K562 (cell line): ENCODE results near the gene AJUBA. TPM values are rescaled to one million over a fixed set of nuclear protein-coding genes. Genes with fewer than 3 reads are reported as not detected.

Experiments
- ATAC-seq: fragments of 200-7000 bp; cut with Tn5 transposase; 3 replicates; pipeline ENCODE4 v1.9.1; 2020; ENCODE audit warnings: moderate library complexity
- BruUV-seq: library from RNA; stranded (reverse); fragments of 400-500 nt; replicated peaks from 2 replicates; lab custom pipeline; 2021; lab: Mats Ljungman, UMichigan
- CTCF ChIA-PET: fragments of 300-600 bp; formaldehyde crosslinking; extraction: SDS; loops from one replicate; lab custom pipeline; 2021; ENCODE audit warnings: low intra/inter-chr PET ratio; lab: Yijun Ruan, JAX
- POLR2A ChIA-PET: fragments of 300-600, 350-650 bp; sonication (Branson Sonifier 250); formaldehyde crosslinking; extraction: SDS; loops from one replicate; lab custom pipeline; 2021; ENCODE audit warnings: antibody characterized with exemption, inconsistent platforms; lab: Yijun Ruan, JAX
- DNase-seq, 4 experiments: peaks; one replicate each; pipeline versions ENCODE4 v3.0.0 to v3.0.0-alpha.2; 2011 to 2018; ENCODE audit warnings: low spot score in 3 of 4, mixed read lengths in 3 of 4; ENCODE audit errors: extremely low read depth in 1 of 4
- FAIRE-seq: peaks from 2 replicates; lab custom pipeline; 2011; peaks lifted over from hg19 to GRCh38; lab: Jason Lieb, UNC
- H2AFZ ChIP-seq: 2 replicates; pipeline ENCODE4 v1.6.0; 2011; ENCODE audit warnings: low read depth, low read length, control low read depth, inconsistent platforms
- H3K27ac ChIP-seq: fragments of 200-600 bp; 3 replicates; pipeline ENCODE4 v1.8.0; 2011; ENCODE audit warnings: low read depth, mild to moderate bottlenecking, control low read depth, inconsistent platforms, low read length, moderate library complexity, mixed read lengths; ENCODE audit errors: extremely low read depth
- H3K27me3 ChIP-seq, 2 experiments: fragments of 300-600 bp in 1 of 2; 2 replicates in 1 of 2; 3 replicates in 1 of 2; pipeline versions ENCODE4 v1.6.0 to v1.8.0; 2011; ENCODE audit warnings: inconsistent platforms in 2 of 2, low read length in 2 of 2, mild to moderate bottlenecking in 1 of 2, mixed read lengths in 1 of 2, moderate library complexity in 1 of 2; ENCODE audit not compliant: control insufficient read depth in 2 of 2, insufficient read depth in 2 of 2
- H3K36me3 ChIP-seq: fragments of 300-600 bp; 3 replicates; pipeline ENCODE4 v1.8.0; 2011; ENCODE audit warnings: mild to moderate bottlenecking, low read length, inconsistent platforms; ENCODE audit not compliant: control insufficient read depth, insufficient read depth
- H3K4me1 ChIP-seq, 2 experiments: fragments of 200-600 bp in 1 of 2; replicated peaks in 1 of 2; 2 replicates in 1 of 2; 3 replicates in 1 of 2; pipeline versions ENCODE4 v1.5.1 to v1.8.0; 2011; ENCODE audit warnings: inconsistent platforms in 2 of 2, low read length in 2 of 2, mild to moderate bottlenecking in 1 of 2, mixed read lengths in 1 of 2, moderate library complexity in 1 of 2; ENCODE audit not compliant: control insufficient read depth in 2 of 2, insufficient read depth in 2 of 2
- H3K4me2 ChIP-seq: 2 replicates; pipeline ENCODE4 v1.6.1; 2011; ENCODE audit warnings: low read length, control low read depth, inconsistent platforms, mixed read lengths; ENCODE audit not compliant: insufficient read depth
- H3K4me3 ChIP-seq: fragments of 200-600 bp; sonication (generic), shearing (Covaris generic); 2 replicates; pipeline ENCODE4 v1.5.1; 2016; ENCODE audit warnings: control low read depth, inconsistent platforms
- H3K79me2 ChIP-seq: fragments of 200-600 bp; 3 replicates; pipeline ENCODE4 v1.8.0; 2011; ENCODE audit warnings: low read length, inconsistent platforms; ENCODE audit not compliant: control insufficient read depth, insufficient read depth
- H3K9ac ChIP-seq, 2 experiments: 2 replicates each; pipeline versions ENCODE4 v1.6.0 to v1.6.1; 2011; ENCODE audit warnings: low read depth in 2 of 2, low read length in 2 of 2, control low read depth in 1 of 2, inconsistent platforms in 1 of 2, mild to moderate bottlenecking in 1 of 2, mixed read lengths in 1 of 2; ENCODE audit not compliant: insufficient read depth in 1 of 2
- H3K9me1 ChIP-seq: one replicate; pipeline ENCODE4 v1.6.0; 2011; ENCODE audit warnings: inconsistent platforms, mild to moderate bottlenecking, low read length, moderate library complexity; ENCODE audit not compliant: control insufficient read depth, insufficient read depth
- H3K9me3 ChIP-seq: replicated peaks from 2 replicates; pipeline ENCODE4 v1.5.1; 2011; ENCODE audit warnings: low read depth, low read length, inconsistent platforms; ENCODE audit not compliant: control insufficient read depth, insufficient read depth
- H4K20me1 ChIP-seq: replicated peaks from 2 replicates; pipeline ENCODE4 v1.6.1; 2011; ENCODE audit warnings: low read length, inconsistent platforms, mixed read lengths; ENCODE audit not compliant: control insufficient read depth, insufficient read depth
- ARID3B ChIP-seq: fragments of 250-450 bp; sonication (Bioruptor Pico); IDR thresholded peaks from 2 replicates; pipeline ENCODE4 v1.4.0; 2020; ENCODE audit warnings: borderline replicate concordance
- CBFA2T3 ChIP-seq: fragments of 450-650 bp; IDR thresholded peaks from 2 replicates; pipeline ENCODE4 v1.6.1; 2017
- CBX1 ChIP-seq: sonication (generic); IDR thresholded peaks from 2 replicates; pipeline ENCODE4 v1.6.1; 2016; ENCODE audit warnings: antibody characterized with exemption, low read depth, mild to moderate bottlenecking
- CUX1 ChIP-seq: fragments of 200-800 bp; sonication (Bioruptor generic); IDR thresholded peaks from 2 replicates; pipeline ENCODE4 v1.6.1; 2016; ENCODE audit warnings: missing genetic modification characterization, missing compliant biosample characterization
- HEY1 ChIP-seq: fragments of 250-450 bp; sonication (Bioruptor Pico); IDR thresholded peaks from 2 replicates; pipeline ENCODE4 v1.5.0; 2020; ENCODE audit warnings: mild to moderate bottlenecking, moderate library complexity, borderline replicate concordance
- MTA2 ChIP-seq: fragments of 450-650 bp; IDR thresholded peaks from 2 replicates; pipeline ENCODE4 v1.6.1; 2016; ENCODE audit warnings: low read depth
- NCOR1 ChIP-seq: fragments of 450-650 bp; IDR thresholded peaks from 2 replicates; pipeline ENCODE4 v1.6.1; 2016; ENCODE audit warnings: mild to moderate bottlenecking, moderate library complexity
- NR2C2 ChIP-seq, 2 experiments: fragments of 200-800 bp in 1 of 2; sonication (Bioruptor generic) in 1 of 2; sonication (generic) in 1 of 2; formaldehyde crosslinking in 1 of 2; IDR thresholded peaks; 2 replicates each; pipeline versions ENCODE4 v1.6.1 to v1.8.0; 2016 to 2022; ENCODE audit warnings: mild to moderate bottlenecking in 1 of 2, missing compliant biosample characterization in 1 of 2, missing genetic modification characterization in 1 of 2, missing genetic modification reagents in 1 of 2
- RAD21 ChIP-seq, 2 experiments: fragments of 250-450 bp in 1 of 2; fragments of 450-650 bp in 1 of 2; sonication (Bioruptor Pico) in 1 of 2; formaldehyde crosslinking in 1 of 2; IDR thresholded peaks in 1 of 2; conservative IDR thresholded peaks in 1 of 2; 2 replicates each; pipeline versions ENCODE4 v1.4.0 to v1.8.0; 2020 to 2022; ENCODE audit warnings: mild to moderate bottlenecking in 2 of 2, moderate library complexity in 1 of 2
- RNF2 ChIP-seq: sonication (generic); IDR thresholded peaks from 2 replicates; pipeline ENCODE4 v1.6.1; 2016
- SAFB2 ChIP-seq: fragments of 200-400 bp; formaldehyde crosslinking; IDR thresholded peaks from 2 replicates; pipeline ENCODE4 v1.6.1; 2018; ENCODE audit warnings: borderline replicate concordance, low read length, low read depth, moderate library complexity; ENCODE audit not compliant: severe bottlenecking
- SMAD4 ChIP-seq: fragments of 250-450 bp; sonication (Bioruptor Pico); conservative IDR thresholded peaks from 2 replicates; pipeline ENCODE4 v1.8.0; 2021; ENCODE audit warnings: inconsistent platforms, mild to moderate bottlenecking, moderate library complexity
- SMARCA4 ChIP-seq: fragments of 450-650 bp; IDR thresholded peaks from 2 replicates; pipeline ENCODE4 v1.6.1; 2016
- SMARCE1 ChIP-seq: fragments of 450-650 bp; IDR thresholded peaks from 2 replicates; pipeline ENCODE4 v1.7.1; 2016; ENCODE audit warnings: mild to moderate bottlenecking
- TAF1 ChIP-seq: IDR thresholded peaks from 2 replicates; pipeline ENCODE4 v1.6.1; 2011; ENCODE audit warnings: mild to moderate bottlenecking, low read length, moderate library complexity; ENCODE audit not compliant: insufficient read depth, control insufficient read depth, severe bottlenecking; ENCODE audit errors: extremely low read depth
- TAL1 ChIP-seq: fragments of 450-650 bp; IDR thresholded peaks from 2 replicates; pipeline ENCODE4 v1.6.1; 2016; ENCODE audit warnings: mild to moderate bottlenecking
- ZBTB1 ChIP-seq: sonication (generic); formaldehyde crosslinking; IDR thresholded peaks from 2 replicates; pipeline ENCODE4 v1.8.1; 2023; ENCODE audit warnings: missing genetic modification reagents, low read depth, mild to moderate bottlenecking, borderline replicate concordance
- ZNF311 ChIP-seq: fragments of 250-450 bp; sonication (Bioruptor Pico); IDR thresholded peaks from 2 replicates; pipeline ENCODE4 v1.4.0; 2020; ENCODE audit warnings: mild to moderate bottlenecking, moderate library complexity
- in situ Hi-C: fragments of 300-500 bp; cut with MboI; formaldehyde crosslinking; loops from 4 replicates; pipeline ENCODE4 v1.15.0; 2018; ENCODE audit warnings: inconsistent platforms, mixed read lengths
- intact Hi-C: fragments of 100-400 bp; cut with micrococcal nuclease; formaldehyde crosslinking; loops from 2 replicates; pipeline ENCODE4 v1.14.2; 2022
- polyA plus RNA-seq, 8 experiments: library from polyadenylated mRNA; depleted of rRNA in 4 of 8; stranded (reverse) in 5 of 8; unstranded in 3 of 8; fragments of >200 nt; fragmentation: Nextera tagmentation in 2 of 8; fragmentation: Illumina TruSeq in 1 of 8; extraction: Ambion mirVana in 2 of 8; extraction: Trizol in 1 of 8; gene quantifications; 2 replicates each; pipeline versions ENCODE4 v1.2.1 to v1.2.3, GENCODE V29; 2011 to 2014; ENCODE audit warnings: inconsistent platforms in 1 of 8, missing spikeins in 1 of 8
- total RNA-seq, 7 experiments: library from RNA; depleted of rRNA in 6 of 7; stranded (reverse); fragments of >200 nt in 6 of 7; fragmentation: Illumina TruSeq in 2 of 7; extraction: Trizol in 2 of 7; gene quantifications; 2 replicates each; pipeline versions ENCODE4 v1.2.1 to v1.2.3, GENCODE V29; 2011 to 2021; ENCODE audit warnings: low replicate concordance in 1 of 7

The AJUBA gene
- total and polyA plus RNA-seq, 9 of the 15 experiments (the other 6 are each of a cell fraction or from before 2014, with no cell fraction given) = 0.73 to 4.7 (median 2.8) TPM

- peak overlapping the region; percentile 25; the same call in 1 of the 2 replicates for H3K4me2 ChIP-seq
- H3K36me3 ChIP-seq = no peaks in the 10 kb centered on the region
- no peak overlapping the region for H3K4me3 ChIP-seq
- TF ChIP-seq CUX1 (CRISPR knock-in tag) (no peak), SAFB2 (no peak), NR2C2 (CRISPR knock-in tag; IDR thresholded peaks at IDR 0.05) (no peak), NR2C2 (tag; IDR thresholded peaks at IDR 0.05) (no peak), TAL1 (peak; percentile 36; the same call in 1 of the 2 replicates), ZBTB1 (CRISPR knock-in tag) (no peak), ZNF311 (no peak), ARID3B (CRISPR knock-in tag) (no peak), HEY1 (CRISPR knock-in tag) (no peak), NCOR1 (0 out of 2 replicates have a peak, but pooled peaks have one; percentile 23), SMARCA4 (peak; percentile 47; the same call in 1 of the 2 replicates), RAD21 (CRISPR knock-in tag; conservative IDR thresholded peaks at IDR 0.05 in 1 of 2, IDR thresholded peaks at IDR 0.05 in 1 of 2) (no peak), RNF2 (no peak), CBX1 (no peak), SMAD4 (CRISPR knock-in tag) (0 out of 2 replicates have a peak, but pooled peaks have one; percentile 37), MTA2 (0 out of 2 replicates have a peak, but pooled peaks have one; percentile 21), SMARCE1 (peak; percentile 32; the same call in 1 of the 2 replicates), TAF1 (no peak), CBFA2T3 (peak; percentile 63)
Observed at GRCh38 chr14:22977434-22977683, 5.0 kb downstream of the AJUBA start.

More at GRCh38 chr14:22977434-22977683, 5.0 kb downstream of the AJUBA start:
- intact Hi-C loops = no loop called here
- H2AFZ ChIP-seq = no peak overlapping the region
- H3K27me3 ChIP-seq = no peaks in the 10 kb centered on the region
- BruUV-seq = no TSS peak
- FAIRE-seq (peak; percentile 76), ATAC-seq (peak; percentile 50), DNase-seq (peak in 1 of 4 experiments; percentile 30)
- H3K79me2 ChIP-seq = no peaks in the 10 kb centered on the region
- no peak overlapping the region for H3K27ac ChIP-seq
- no peaks in the 10 kb centered on the region for H3K9me1 ChIP-seq
- peaks cover 25 to 40% of the 10 kb centered on the region in 2 experiments for H3K4me1 ChIP-seq
- POLR2A ChIA-PET = interaction anchor here (0.7 to 1.4 kb wide), 4 partner anchors 9 to 94 kb away, joined by 4 to 7 read pairs (median 5); no protein-coding TSS in a partner anchor
- CTCF ChIA-PET = interaction anchor here (0.6 kb wide), 1 partner anchor 239 kb away, joined by 7 read pairs; no protein-coding TSS in a partner anchor
- no peaks in the 10 kb centered on the region for H4K20me1 ChIP-seq
- no peaks in the 10 kb centered on the region for H3K9me3 ChIP-seq
- H3K9ac ChIP-seq = peak overlapping the region in 1 of 2 experiments; percentile 77; a peak in 1 of 4 replicates
- in situ Hi-C loops = loop anchor here (5.0 kb wide), 1 partner anchor 75 kb away; no protein-coding TSS in a partner anchor
